GM10266 (cell line): Measurements from ENCODE around the gene CDH4.

Experiments
- DNase-seq: peaks from one replicate; pipeline ENCODE4 v3.0.0; 2012; ENCODE audit errors: extremely low spot score
- TF ChIP-seq, protein P1 (sequence below): IDR thresholded peaks from 2 replicates; pipeline ENCODE4 v1.5.1; 2012; ENCODE audit warnings: mild to moderate bottlenecking, low read depth; ENCODE audit not compliant: control insufficient read depth, insufficient read depth; ENCODE audit errors: missing control alignments

Gene CDH4

DNA sequence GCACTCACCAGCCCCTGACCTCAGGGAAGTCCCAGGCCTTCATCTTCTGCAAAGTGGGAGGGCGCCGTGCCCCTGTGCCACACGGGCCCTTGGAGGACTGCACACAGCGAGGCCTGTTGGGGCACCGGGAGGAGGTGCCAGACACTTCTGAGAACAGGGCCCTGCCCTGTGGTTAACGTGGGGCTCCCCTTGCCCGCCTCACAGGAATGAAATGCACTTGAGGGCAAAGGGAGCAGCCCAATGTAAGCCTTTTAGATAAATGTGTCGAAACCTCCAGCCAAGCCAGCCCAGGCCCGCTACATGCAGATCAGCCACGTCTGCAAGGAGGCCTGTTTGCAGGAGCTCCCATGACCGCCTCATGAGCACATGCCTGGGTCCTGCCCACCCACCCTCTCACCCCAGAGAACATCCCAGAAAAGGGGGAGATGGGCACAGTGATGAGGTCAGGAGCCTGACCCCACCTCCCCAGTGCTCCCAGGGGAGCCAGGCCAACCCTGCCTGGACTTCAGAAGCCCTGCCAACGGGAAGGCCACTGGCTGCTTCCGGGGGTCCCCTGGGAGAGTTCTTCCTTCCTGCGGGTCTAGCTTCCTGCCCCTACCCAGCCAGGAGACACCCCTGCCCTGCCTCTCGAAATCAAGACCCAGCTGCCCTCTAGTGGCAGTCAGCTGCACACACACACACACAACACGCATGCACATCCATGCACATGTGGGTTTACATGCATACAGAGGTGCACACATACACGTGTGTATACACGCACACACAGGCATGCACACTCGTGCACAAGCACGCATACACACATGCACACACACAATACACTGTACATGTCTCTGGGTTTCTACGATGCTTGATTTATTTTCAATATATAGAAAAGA is 634.9 kb downstream of the CDH4 start:
- TF ChIP-seq, protein P1, sequence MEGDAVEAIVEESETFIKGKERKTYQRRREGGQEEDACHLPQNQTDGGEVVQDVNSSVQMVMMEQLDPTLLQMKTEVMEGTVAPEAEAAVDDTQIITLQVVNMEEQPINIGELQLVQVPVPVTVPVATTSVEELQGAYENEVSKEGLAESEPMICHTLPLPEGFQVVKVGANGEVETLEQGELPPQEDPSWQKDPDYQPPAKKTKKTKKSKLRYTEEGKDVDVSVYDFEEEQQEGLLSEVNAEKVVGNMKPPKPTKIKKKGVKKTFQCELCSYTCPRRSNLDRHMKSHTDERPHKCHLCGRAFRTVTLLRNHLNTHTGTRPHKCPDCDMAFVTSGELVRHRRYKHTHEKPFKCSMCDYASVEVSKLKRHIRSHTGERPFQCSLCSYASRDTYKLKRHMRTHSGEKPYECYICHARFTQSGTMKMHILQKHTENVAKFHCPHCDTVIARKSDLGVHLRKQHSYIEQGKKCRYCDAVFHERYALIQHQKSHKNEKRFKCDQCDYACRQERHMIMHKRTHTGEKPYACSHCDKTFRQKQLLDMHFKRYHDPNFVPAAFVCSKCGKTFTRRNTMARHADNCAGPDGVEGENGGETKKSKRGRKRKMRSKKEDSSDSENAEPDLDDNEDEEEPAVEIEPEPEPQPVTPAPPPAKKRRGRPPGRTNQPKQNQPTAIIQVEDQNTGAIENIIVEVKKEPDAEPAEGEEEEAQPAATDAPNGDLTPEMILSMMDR = peak; percentile 73
- DNase-seq = peak; percentile 50

DNA sequence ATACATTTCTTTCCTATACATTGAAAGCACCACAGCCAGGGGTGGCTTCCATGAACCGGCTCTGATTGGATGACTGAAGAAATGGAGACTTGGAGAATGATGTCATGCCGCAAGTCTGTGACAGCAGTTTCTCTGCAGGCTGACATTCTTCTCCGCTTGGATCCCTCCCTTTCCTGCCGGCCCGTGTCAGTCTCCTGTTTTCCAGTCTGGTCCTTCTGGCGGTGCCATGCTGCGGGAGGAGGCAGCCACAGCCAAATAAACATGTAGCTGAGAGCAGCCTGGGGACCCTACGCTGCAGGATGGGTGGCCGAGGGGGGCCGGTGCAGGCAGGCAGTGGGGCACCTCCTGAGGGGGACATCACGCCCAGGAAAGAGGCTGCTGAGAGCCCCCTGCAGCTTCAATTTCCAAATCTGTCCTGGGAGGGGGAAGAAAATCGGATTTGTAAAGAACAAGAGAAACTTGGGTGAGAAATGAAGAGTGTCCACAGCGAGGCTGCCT is 635.6 kb downstream of the CDH4 start:
- DNase-seq = no peak
- TF ChIP-seq, protein P1 = no peak

DNA sequence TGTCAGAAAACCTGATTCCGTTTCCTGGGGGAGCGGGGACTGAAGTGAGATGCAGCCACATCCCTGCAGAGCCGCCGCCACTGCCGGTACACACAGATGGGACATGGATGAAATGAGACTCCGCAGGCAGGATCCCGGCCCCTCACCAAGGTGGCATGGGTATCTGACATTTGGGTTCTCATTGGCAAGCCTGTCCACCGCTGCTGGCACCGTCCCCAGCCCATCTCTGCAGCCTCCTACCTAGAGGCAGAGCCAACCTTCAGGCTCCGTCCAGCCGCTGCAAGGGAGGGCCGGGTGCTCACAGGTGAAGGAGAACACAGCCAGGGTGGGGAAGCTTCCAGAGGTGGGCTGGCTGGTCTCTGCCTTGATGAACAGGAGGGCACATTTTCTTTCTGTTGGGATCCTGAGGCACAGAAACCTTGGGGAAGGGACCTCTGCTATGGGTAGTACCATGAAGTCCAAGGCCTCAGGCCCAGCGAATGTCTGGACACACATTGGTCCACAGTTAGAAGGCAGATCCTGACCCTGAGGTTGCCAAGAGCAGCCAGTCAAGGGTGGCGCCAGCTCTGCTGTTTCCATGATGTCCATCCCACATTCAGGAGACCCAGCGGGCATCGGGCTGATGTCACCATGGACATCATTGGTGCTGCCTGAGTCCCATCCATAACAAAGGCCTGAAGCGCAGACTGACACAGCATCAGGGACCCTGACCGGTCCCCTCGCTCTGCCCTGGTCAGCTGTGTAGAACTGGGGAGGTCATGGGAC is 636.2 kb downstream of the CDH4 start:
- DNase-seq = no peak
- TF ChIP-seq, protein P1 = no peak

DNA sequence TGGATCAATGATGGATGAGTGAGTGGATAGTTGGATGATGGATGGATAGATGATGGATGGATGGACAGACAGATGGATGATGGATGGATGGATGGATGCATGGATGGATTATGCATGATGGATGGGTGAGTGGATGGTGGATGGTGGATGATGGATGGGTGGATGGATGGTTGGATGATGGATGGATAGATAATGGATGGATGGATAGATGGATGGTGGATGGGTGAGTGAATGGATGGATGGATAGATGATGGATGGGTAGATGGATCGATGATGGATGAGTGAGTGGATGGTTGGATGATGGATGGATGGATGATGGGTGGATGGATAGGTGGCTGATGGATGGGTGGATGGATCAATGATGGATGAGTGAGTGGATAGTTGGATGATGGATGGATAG is 637.6 kb downstream of the CDH4 start:
- TF ChIP-seq, protein P1 = no peak
- DNase-seq = no peak

DNA sequence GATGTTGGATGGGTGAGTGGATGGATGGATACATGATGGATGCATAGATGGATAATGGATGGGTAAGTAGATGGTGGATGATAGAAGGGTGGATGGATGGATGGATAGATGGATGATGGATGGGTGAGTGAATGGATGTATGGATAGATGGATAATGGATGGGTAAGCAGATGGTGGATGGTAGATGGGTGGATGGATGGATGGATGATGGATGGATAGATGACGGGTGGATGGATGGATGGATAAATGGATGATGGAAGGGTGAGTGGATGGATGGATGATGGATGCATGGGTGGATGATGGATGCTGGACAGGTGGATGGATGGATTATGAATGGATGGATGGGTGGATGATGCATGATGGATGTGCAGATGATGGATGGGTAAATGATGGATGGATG is 638.1 kb downstream of the CDH4 start:
- no peak for DNase-seq
- TF ChIP-seq, protein P1 = no peak

DNA sequence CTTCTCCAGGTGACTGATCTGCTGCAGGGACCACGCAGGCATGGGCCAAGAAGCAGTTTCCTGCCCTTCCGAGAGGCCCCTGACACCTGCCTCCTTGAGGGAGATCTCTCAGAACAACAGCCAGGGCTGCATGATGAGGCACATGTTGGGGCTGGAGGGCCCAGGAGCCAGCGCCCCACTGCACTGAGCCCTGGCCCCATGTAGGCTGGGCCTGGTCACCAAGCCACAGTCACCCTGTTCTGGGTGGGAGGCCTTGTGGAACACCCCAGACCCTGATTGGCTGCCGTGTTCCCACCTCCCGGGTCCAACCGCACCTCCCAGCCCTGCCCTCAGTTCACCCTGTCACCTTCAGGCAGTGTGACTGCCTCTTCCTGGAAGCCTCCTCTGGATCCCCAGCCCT is 639.4 kb downstream of the CDH4 start:
- TF ChIP-seq, protein P1 = no peak
- no peak for DNase-seq
